HCT116 (cell line): ENCODE data around the gene ATG101.

Experiments used
- ATF3 ChIP-seq: IDR thresholded peaks from 2 replicates; pipeline ENCODE4 v1.6.1; 2012
- CEBPB ChIP-seq: IDR thresholded peaks from 2 replicates; pipeline ENCODE4 v1.6.1; 2012; ENCODE audit warnings: low read depth
- CTCF ChIP-seq, 3 experiments: fragments of 200-600 bp in 1 of 3; sonication (generic) in 1 of 3; IDR thresholded peaks in 2 of 3; conservative IDR thresholded peaks in 1 of 3; 2 replicates each; pipeline ENCODE4 v1.5.1; 2012 to 2017; ENCODE audit warnings: low read depth in 2 of 3, low read length in 2 of 3, antibody characterized with exemption in 1 of 3, borderline replicate concordance in 1 of 3, control low read depth in 1 of 3, mild to moderate bottlenecking in 1 of 3, mixed read lengths in 1 of 3, mixed run types in 1 of 3, moderate library complexity in 1 of 3; ENCODE audit not compliant: insufficient read depth in 1 of 3
- EZH2 ChIP-seq: fragments of 200-600 bp; sonication (generic); IDR thresholded peaks from 2 replicates; pipeline ENCODE4 v1.6.1; 2017; ENCODE audit warnings: antibody characterized with exemption, mixed run types
- EZH2phosphoT487 ChIP-seq: fragments of 200-600 bp; IDR thresholded peaks from 2 replicates; pipeline ENCODE4 v1.6.1; 2018; ENCODE audit warnings: antibody characterized with exemption, borderline replicate concordance
- JUND ChIP-seq: IDR thresholded peaks from 2 replicates; pipeline ENCODE4 v1.6.1; 2012
- MAX ChIP-seq: IDR thresholded peaks from 2 replicates; pipeline ENCODE4 v1.6.1; 2012
- POLR2A ChIP-seq: IDR thresholded peaks from 2 replicates; pipeline ENCODE4 v1.7.0; 2011; ENCODE audit warnings: borderline replicate concordance; ENCODE audit not compliant: insufficient read depth, insufficient read length; ENCODE audit errors: extremely low read depth
- POLR2AphosphoS5 ChIP-seq: IDR thresholded peaks from 2 replicates; pipeline ENCODE4 v1.6.1; 2011; ENCODE audit warnings: mild to moderate bottlenecking, low read depth, low read length, moderate library complexity
- REST ChIP-seq: IDR thresholded peaks from 2 replicates; pipeline ENCODE4 v1.6.1; 2012; ENCODE audit warnings: low read depth
- SRF ChIP-seq: IDR thresholded peaks from 2 replicates; pipeline ENCODE4 v1.6.1; 2012; ENCODE audit warnings: low read depth
- YY1 ChIP-seq: IDR thresholded peaks from 2 replicates; pipeline ENCODE4 v1.6.1; 2011; ENCODE audit warnings: low read length, low read depth, moderate library complexity, mild to moderate bottlenecking; ENCODE audit not compliant: insufficient replicate concordance; ENCODE audit errors: extremely low read depth
- ZNF274 ChIP-seq: fragments of 200-500 bp; sonication (Bioruptor generic); IDR thresholded peaks from 2 replicates; pipeline ENCODE4 v1.6.1; 2014; ENCODE audit warnings: mild to moderate bottlenecking, low read depth, low read length, inconsistent platforms

- TF ChIP-seq ATF3 (no peak), EZH2 (no peak), POLR2AphosphoS5 (no peak), CTCF (IDR thresholded peaks at IDR 0.05 in 2 of 3, conservative IDR thresholded peaks at IDR 0.05 in 1 of 3; ENCODE audit: borderline replicate concordance in 1 of 3, insufficient read depth in 1 of 3, low read depth in 2 of 3, low read length in 2 of 3) (peak; percentile 70 to 83 (median 80)), REST (no peak), JUND (no peak), SRF (no peak), YY1 (no peak), POLR2A (no peak), CEBPB (no peak), ZNF274 (no peak), EZH2phosphoT487 (no peak), MAX (no peak)
Observed at GRCh38 chr12:52121824-52122539, 52.2 kb downstream of the ATG101 start.
